ENCODE results near the gene PPP2R5A. TPM values are rescaled to one million over a fixed set of nuclear protein-coding genes. Genes with fewer than 3 reads are reported as not detected.

The PPP2R5A gene
- total and polyA plus RNA-seq, 2 of the 13 experiments (the other 11 are each of a cell fraction or from before 2014, with no cell fraction given), result 22.0 to 31.4 TPM

DNA sequence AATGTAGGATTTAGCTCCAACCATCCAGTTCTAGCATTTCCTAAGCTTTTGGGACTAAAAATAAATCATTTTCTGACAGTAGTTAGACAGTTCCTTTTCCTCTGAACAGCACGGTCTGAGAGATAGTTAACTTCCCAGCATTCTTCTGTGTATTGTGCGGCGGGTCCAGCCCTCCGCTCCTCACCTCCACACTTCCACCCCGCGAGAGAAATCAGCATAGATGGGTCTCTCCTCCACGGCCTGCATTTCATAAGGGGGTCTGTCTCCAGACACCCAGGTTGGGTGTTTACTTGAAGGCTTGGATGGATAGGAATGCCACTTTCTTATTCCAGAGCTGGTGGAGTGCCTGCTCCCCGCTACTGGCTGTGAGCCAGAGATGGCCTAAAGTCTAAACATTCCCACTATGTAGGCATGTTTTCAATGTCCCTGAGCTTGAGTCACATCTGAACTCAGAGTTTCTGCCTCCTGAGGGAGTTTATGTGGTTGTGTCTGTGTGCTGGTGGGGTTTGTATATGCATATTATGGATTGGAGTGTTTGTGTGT is 38.0 kb upstream of the PPP2R5A start (continued):
- no peak for TF ChIP-seq GABPA (IDR thresholded peaks at IDR 0.05; ENCODE audit: low read depth, low read length)
- TF ChIP-seq GABPA (CRISPR knock-in tag; IDR thresholded peaks at IDR 0.05; ENCODE audit: low read depth), result no peak
- no peak for TF ChIP-seq JDP2 (CRISPR knock-in tag; IDR thresholded peaks at IDR 0.05; ENCODE audit: borderline replicate concordance)
- peak; percentile 47; the same call in 1 of the 2 replicates for TF ChIP-seq ZFX (CRISPR knock-in tag; IDR thresholded peaks at IDR 0.05; ENCODE audit: low read depth)
- TF ChIP-seq MED8 (CRISPR knock-in tag; IDR thresholded peaks at IDR 0.05; ENCODE audit: insufficient replicate concordance), result no peak
- TF ChIP-seq, protein P1, sequence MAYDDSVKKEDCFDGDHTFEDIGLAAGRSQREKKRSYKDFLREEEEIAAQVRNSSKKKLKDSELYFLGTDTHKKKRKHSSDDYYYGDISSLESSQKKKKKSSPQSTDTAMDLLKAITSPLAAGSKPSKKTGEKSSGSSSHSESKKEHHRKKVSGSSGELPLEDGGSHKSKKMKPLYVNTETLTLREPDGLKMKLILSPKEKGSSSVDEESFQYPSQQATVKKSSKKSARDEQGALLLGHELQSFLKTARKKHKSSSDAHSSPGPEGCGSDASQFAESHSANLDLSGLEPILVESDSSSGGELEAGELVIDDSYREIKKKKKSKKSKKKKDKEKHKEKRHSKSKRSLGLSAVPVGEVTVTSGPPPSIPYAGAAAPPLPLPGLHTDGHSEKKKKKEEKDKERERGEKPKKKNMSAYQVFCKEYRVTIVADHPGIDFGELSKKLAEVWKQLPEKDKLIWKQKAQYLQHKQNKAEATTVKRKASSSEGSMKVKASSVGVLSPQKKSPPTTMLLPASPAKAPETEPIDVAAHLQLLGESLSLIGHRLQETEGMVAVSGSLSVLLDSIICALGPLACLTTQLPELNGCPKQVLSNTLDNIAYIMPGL (CRISPR knock-in tag; IDR thresholded peaks at IDR 0.05; ENCODE audit: borderline replicate concordance in 1 of 2, low read depth in 1 of 2), result peak in 1 of 2 experiments; percentile 43; a peak in 1 of 4 replicates
- TF ChIP-seq RXRB (CRISPR knock-in tag; IDR thresholded peaks at IDR 0.05; ENCODE audit: borderline replicate concordance), result peak; percentile 30; the same call in 1 of the 2 replicates
- no peak for TF ChIP-seq GLI4 (CRISPR knock-in tag; IDR thresholded peaks at IDR 0.05; ENCODE audit: borderline replicate concordance)
- no peak for TF ChIP-seq ZSCAN31 (CRISPR knock-in tag; IDR thresholded peaks at IDR 0.05; ENCODE audit: low read depth)
- TF ChIP-seq, protein P2, sequence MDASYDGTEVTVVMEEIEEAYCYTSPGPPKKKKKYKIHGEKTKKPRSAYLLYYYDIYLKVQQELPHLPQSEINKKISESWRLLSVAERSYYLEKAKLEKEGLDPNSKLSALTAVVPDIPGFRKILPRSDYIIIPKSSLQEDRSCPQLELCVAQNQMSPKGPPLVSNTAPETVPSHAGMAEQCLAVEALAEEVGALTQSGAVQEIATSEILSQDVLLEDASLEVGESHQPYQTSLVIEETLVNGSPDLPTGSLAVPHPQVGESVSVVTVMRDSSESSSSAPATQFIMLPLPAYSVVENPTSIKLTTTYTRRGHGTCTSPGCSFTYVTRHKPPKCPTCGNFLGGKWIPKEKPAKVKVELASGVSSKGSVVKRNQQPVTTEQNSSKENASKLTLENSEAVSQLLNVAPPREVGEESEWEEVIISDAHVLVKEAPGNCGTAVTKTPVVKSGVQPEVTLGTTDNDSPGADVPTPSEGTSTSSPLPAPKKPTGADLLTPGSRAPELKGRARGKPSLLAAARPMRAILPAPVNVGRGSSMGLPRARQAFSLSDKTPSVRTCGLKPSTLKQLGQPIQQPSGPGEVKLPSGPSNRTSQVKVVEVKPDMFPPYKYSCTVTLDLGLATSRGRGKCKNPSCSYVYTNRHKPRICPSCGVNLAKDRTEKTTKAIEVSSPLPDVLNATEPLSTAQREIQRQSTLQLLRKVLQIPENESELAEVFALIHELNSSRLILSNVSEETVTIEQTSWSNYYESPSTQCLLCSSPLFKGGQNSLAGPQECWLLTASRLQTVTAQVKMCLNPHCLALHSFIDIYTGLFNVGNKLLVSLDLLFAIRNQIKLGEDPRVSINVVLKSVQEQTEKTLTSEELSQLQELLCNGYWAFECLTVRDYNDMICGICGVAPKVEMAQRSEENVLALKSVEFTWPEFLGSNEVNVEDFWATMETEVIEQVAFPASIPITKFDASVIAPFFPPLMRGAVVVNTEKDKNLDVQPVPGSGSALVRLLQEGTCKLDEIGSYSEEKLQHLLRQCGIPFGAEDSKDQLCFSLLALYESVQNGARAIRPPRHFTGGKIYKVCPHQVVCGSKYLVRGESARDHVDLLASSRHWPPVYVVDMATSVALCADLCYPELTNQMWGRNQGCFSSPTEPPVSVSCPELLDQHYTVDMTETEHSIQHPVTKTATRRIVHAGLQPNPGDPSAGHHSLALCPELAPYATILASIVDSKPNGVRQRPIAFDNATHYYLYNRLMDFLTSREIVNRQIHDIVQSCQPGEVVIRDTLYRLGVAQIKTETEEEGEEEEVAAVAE (CRISPR knock-in tag; IDR thresholded peaks at IDR 0.05; ENCODE audit: borderline replicate concordance), result no peak
- TF ChIP-seq ZNF629 (CRISPR knock-in tag; conservative IDR thresholded peaks at IDR 0.05), result 0 out of 2 replicates have a peak, but pooled peaks have one; percentile 7
- TF ChIP-seq, protein P3, sequence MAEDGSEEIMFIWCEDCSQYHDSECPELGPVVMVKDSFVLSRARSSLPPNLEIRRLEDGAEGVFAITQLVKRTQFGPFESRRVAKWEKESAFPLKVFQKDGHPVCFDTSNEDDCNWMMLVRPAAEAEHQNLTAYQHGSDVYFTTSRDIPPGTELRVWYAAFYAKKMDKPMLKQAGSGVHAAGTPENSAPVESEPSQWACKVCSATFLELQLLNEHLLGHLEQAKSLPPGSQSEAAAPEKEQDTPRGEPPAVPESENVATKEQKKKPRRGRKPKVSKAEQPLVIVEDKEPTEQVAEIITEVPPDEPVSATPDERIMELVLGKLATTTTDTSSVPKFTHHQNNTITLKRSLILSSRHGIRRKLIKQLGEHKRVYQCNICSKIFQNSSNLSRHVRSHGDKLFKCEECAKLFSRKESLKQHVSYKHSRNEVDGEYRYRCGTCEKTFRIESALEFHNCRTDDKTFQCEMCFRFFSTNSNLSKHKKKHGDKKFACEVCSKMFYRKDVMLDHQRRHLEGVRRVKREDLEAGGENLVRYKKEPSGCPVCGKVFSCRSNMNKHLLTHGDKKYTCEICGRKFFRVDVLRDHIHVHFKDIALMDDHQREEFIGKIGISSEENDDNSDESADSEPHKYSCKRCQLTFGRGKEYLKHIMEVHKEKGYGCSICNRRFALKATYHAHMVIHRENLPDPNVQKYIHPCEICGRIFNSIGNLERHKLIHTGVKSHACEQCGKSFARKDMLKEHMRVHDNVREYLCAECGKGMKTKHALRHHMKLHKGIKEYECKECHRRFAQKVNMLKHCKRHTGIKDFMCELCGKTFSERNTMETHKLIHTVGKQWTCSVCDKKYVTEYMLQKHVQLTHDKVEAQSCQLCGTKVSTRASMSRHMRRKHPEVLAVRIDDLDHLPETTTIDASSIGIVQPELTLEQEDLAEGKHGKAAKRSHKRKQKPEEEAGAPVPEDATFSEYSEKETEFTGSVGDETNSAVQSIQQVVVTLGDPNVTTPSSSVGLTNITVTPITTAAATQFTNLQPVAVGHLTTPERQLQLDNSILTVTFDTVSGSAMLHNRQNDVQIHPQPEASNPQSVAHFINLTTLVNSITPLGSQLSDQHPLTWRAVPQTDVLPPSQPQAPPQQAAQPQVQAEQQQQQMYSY (CRISPR knock-in tag; IDR thresholded peaks at IDR 0.05), result no peak
- 0 out of 2 replicates have a peak, but pooled peaks have one; percentile 17 for TF ChIP-seq ZSCAN29 (CRISPR knock-in tag; conservative IDR thresholded peaks at IDR 0.05)
- 0 out of 2 replicates have a peak, but pooled peaks have one; percentile 37 for TF ChIP-seq IRF2 (CRISPR knock-in tag; IDR thresholded peaks at IDR 0.05)
- no peak for TF ChIP-seq CREB1 (IDR thresholded peaks at IDR 0.05)
- TF ChIP-seq CREB1 (CRISPR knock-in tag; IDR thresholded peaks at IDR 0.05), result 0 out of 2 replicates have a peak, but pooled peaks have one; percentile 16

All from HepG2 (cell line).